Lung (tissue), 12 donors: ENCODE results near the gene CALM3. TPM values are rescaled to one million over a fixed set of nuclear protein-coding genes. Genes with fewer than 3 reads are reported as not detected.

Source experiments
- ATAC-seq: fragments of 200-7000 bp; cut with Tn5 transposase; one replicate; pipeline ENCODE4 v1.9.1; 2020; ENCODE audit warnings: moderate number of reproducible peaks; ENCODE audit not compliant: insufficient read depth, low FRiP score
- DNase-seq, 3 donors: peaks; one replicate each; pipeline ENCODE4 v3.0.0-alpha.2; 2013 to 2017
- H3K27ac ChIP-seq, 2 donors: one replicate each; pipeline ENCODE4 v1.5.1; 2013; ENCODE audit warnings: mild to moderate bottlenecking in 2 of 2, moderate library complexity in 2 of 2, control low read depth in 1 of 2, inconsistent platforms in 1 of 2, low read depth in 1 of 2, low read length in 1 of 2
- H3K27me3 ChIP-seq, 3 donors: one replicate each; pipeline ENCODE4 v1.5.1; 2013; ENCODE audit warnings: low read length in 2 of 3; ENCODE audit not compliant: control insufficient read depth in 3 of 3, insufficient read depth in 3 of 3
- H3K36me3 ChIP-seq, 4 donors: one replicate each; pipeline ENCODE4 v1.5.1; 2013; ENCODE audit warnings: low read length in 4 of 4, mild to moderate bottlenecking in 1 of 4, moderate library complexity in 1 of 4; ENCODE audit not compliant: control insufficient read depth in 4 of 4, insufficient read depth in 4 of 4
- H3K4me1 ChIP-seq, 5 donors: one replicate each; pipeline ENCODE4 v1.5.1; 2013; ENCODE audit warnings: low read length in 5 of 5, mild to moderate bottlenecking in 2 of 5, moderate library complexity in 1 of 5; ENCODE audit not compliant: control insufficient read depth in 5 of 5, insufficient read depth in 5 of 5
- H3K4me3 ChIP-seq: one replicate; pipeline ENCODE4 v1.5.1; 2013; ENCODE audit warnings: mild to moderate bottlenecking, control low read depth, moderate library complexity
- H3K9ac ChIP-seq, 2 donors: one replicate each; pipeline ENCODE4 v1.5.1; 2013; ENCODE audit warnings: low read length in 2 of 2, control low read depth in 1 of 2; ENCODE audit not compliant: insufficient read depth in 1 of 2
- H3K9me3 ChIP-seq, 4 donors: one replicate each; pipeline ENCODE4 v1.5.1; 2013; ENCODE audit warnings: low read length in 3 of 4, mild to moderate bottlenecking in 1 of 4, moderate library complexity in 1 of 4; ENCODE audit not compliant: control insufficient read depth in 4 of 4, insufficient read depth in 3 of 4
- WGBS, 2 donors: extraction: QIAGEN DNeasy Blood & Tissue Kit; methylation state at CpG; one replicate each; pipeline ENCODE4 v1.1.7; 2013; 5-methylcytosine and 5-hydroxymethylcytosine counted together
- polyA plus RNA-seq, 2 donors: library from polyadenylated mRNA; stranded (reverse); fragments of 200-250 nt; gene quantifications; one replicate each; pipeline ENCODE4 v1.2.1, GENCODE V29; 2013
- total RNA-seq, 2 donors: library from RNA; depleted of rRNA in 1 of 2; stranded (reverse); fragments of >200 nt in 1 of 2; gene quantifications; one replicate each; pipeline ENCODE4 v1.2.1, GENCODE V29; 2014 to 2021
- TF ChIP-seq, protein P1 (sequence below): IDR thresholded peaks from 2 replicates; pipeline ENCODE4 v1.5.1; 2012; ENCODE audit warnings: mild to moderate bottlenecking; ENCODE audit errors: control extremely low read depth, extremely low read depth
- donor health status: control.
- donor health status: control.
- donor health status: Bipolar disorder and iron deficiency.
- donor health status: healthy.
- donor health status: DM: yes; HTN: yes; CAD: no.

The CALM3 gene
- total and polyA plus RNA-seq, 4 donors: 126 to 202 (median 162) TPM

- 23 to 30% methylated on average over 68 to 144 of the region's 144 CpGs for WGBS, 2 donors
- peaks cover 0 to 22% (median 0%) of the 10 kb centered on the region in 3 donors for H3K27me3 ChIP-seq
These were observed 48.1 kb downstream of the CALM3 start for GRCh38 chr19:46648961-46649960.

DNA sequence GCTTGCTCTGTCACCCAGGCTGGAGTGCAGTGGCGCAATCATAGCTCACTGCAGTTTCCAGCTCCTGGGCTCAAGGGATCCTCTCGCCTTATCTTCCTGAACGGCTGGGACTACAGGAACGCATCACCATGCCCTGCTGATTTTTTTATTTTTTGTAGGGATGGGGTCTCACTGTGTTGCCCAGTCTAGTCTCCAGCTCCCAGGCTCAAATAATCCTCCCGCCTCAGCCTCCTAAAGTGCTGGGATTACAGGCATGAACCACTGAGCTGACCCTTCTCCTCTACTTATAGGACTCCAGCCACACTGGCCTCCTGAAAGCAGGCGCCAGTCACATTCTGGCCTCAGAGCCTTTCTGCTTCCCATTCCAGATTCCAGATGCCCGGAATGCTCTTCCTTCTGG is 49.3 kb downstream of the CALM3 start:
- no peak overlapping the region for H3K4me3 ChIP-seq
- H3K36me3 ChIP-seq: peaks cover 0 to 25% (median 8%) of the 10 kb centered on the region in 4 donors
- 90 to 92% methylated on average over 7 of the region's 7 CpGs for WGBS, 2 donors
- no peak overlapping the region for H3K9ac ChIP-seq
- TF ChIP-seq, protein P1, sequence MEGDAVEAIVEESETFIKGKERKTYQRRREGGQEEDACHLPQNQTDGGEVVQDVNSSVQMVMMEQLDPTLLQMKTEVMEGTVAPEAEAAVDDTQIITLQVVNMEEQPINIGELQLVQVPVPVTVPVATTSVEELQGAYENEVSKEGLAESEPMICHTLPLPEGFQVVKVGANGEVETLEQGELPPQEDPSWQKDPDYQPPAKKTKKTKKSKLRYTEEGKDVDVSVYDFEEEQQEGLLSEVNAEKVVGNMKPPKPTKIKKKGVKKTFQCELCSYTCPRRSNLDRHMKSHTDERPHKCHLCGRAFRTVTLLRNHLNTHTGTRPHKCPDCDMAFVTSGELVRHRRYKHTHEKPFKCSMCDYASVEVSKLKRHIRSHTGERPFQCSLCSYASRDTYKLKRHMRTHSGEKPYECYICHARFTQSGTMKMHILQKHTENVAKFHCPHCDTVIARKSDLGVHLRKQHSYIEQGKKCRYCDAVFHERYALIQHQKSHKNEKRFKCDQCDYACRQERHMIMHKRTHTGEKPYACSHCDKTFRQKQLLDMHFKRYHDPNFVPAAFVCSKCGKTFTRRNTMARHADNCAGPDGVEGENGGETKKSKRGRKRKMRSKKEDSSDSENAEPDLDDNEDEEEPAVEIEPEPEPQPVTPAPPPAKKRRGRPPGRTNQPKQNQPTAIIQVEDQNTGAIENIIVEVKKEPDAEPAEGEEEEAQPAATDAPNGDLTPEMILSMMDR: no peak
- DNase-seq: no peak
- peaks cover 0 to 12% (median 1%) of the 10 kb centered on the region in 4 donors for H3K9me3 ChIP-seq
- peaks cover 0 to 17% (median 4%) of the 10 kb centered on the region in 5 donors for H3K4me1 ChIP-seq
- no peak for ATAC-seq
- peaks cover 0 to 20% (median 0%) of the 10 kb centered on the region in 3 donors for H3K27me3 ChIP-seq
- H3K27ac ChIP-seq: no peak overlapping the region

More at GRCh38 chr19:46648961-46649960, 48.1 kb downstream of the CALM3 start:
- Histone ChIP-seq H3K36me3 (peaks cover 0 to 25% (median 8%) of the 10 kb centered on the region in 4 donors), H3K9me3 (peaks cover 0 to 12% (median 1%) of the 10 kb centered on the region in 4 donors), H3K4me1 (peaks cover 0 to 10% (median 3%) of the 10 kb centered on the region in 5 donors), H3K4me3 (no peak overlapping the region), H3K9ac (no peak overlapping the region), H3K27ac (no peak overlapping the region)
- no peak for DNase-seq
- TF ChIP-seq, protein P1: no peak
- ATAC-seq: no peak

- Histone ChIP-seq H3K9me3 (no peaks in the 10 kb centered on the region), H3K4me3 (no peak overlapping the region), H3K27me3 (peaks cover 0 to 8% (median 2%) of the 10 kb centered on the region in 3 donors), H3K36me3 (peaks cover 0 to 31% (median 7%) of the 10 kb centered on the region in 4 donors), H3K9ac (peak overlapping the region in 1 of 2 donors; percentile 68), H3K27ac (peak overlapping the region in 1 of 2 donors; percentile 6), H3K4me1 (peaks cover 0 to 24% (median 0%) of the 10 kb centered on the region in 5 donors)
- 45 to 55% methylated on average over 16 of the region's 16 CpGs for WGBS, 2 donors
- peak; percentile 68 to 84 (median 73) for DNase-seq
- TF ChIP-seq, protein P1: no peak
- no peak for ATAC-seq
These were observed 53.6 kb downstream of the CALM3 start for GRCh38 chr19:46654621-46655152.
